Ascending aorta (tissue), 2 donors: Measurements from ENCODE around the gene EFCAB12. TPM values are rescaled to one million over a fixed set of nuclear protein-coding genes. Genes with fewer than 3 reads are reported as not detected.

Source experiments
- DNase-seq, 2 donors: peaks; one replicate each; pipeline ENCODE4 v3.0.0-alpha.2; 2019; ENCODE audit warnings: low spot score in 2 of 2
- H3K27ac ChIP-seq, 2 donors: fragments of 200-600 bp; sonication (generic); one replicate each; pipeline ENCODE4 v1.5.1; 2016 to 2017; ENCODE audit warnings: mild to moderate bottlenecking in 1 of 2
- H3K27me3 ChIP-seq: fragments of 200-600 bp; sonication (generic); one replicate; pipeline ENCODE4 v1.5.1; 2017
- H3K36me3 ChIP-seq, 2 donors: fragments of 200-600 bp; sonication (generic); one replicate each; pipeline ENCODE4 v1.5.1; 2016
- H3K4me1 ChIP-seq, 2 donors: fragments of 200-600 bp; sonication (generic); one replicate each; pipeline ENCODE4 v1.5.1; 2016 to 2017; ENCODE audit warnings: mild to moderate bottlenecking in 1 of 2
- H3K4me3 ChIP-seq, 2 donors: fragments of 200-600 bp; sonication (generic); one replicate each; pipeline ENCODE4 v1.5.1; 2016 to 2017; ENCODE audit warnings: mild to moderate bottlenecking in 1 of 2
- H3K9me3 ChIP-seq, 2 donors: fragments of 200-600 bp; sonication (generic); one replicate each; pipeline ENCODE4 v1.5.1; 2016
- CTCF ChIP-seq, 3 experiments: fragments of 200-600 bp in 2 of 3; fragments of 450-650 bp in 1 of 3; sonication (generic) in 2 of 3; IDR thresholded peaks; one replicate each; pipeline ENCODE4 v1.5.1; 2016 to 2019; ENCODE audit warnings: antibody characterized with exemption in 3 of 3, mild to moderate bottlenecking in 1 of 3, moderate library complexity in 1 of 3
- intact Hi-C: fragments of 100-400 bp; cut with DNase I; formaldehyde crosslinking; loops from one replicate; pipeline ENCODE4 v1.15.1; 2023
- total RNA-seq: library from RNA; depleted of rRNA; stranded (reverse); fragments of >200 nt; gene quantifications from one replicate; pipeline ENCODE4 v1.1.0, GENCODE V29; 2016

Gene EFCAB12
- total RNA-seq, 1 donor from 2014 or later = not detected

GRCh38 chr3:129421236-129421883 lies 7.1 kb downstream of the EFCAB12 start:
- TF ChIP-seq CTCF (IDR thresholded peaks at IDR 0.05) = no peak
- H3K4me3 ChIP-seq = no peak overlapping the region
- DNase-seq = peak in 1 of 2 donors; percentile 31
- no peaks in the 10 kb centered on the region for H3K36me3 ChIP-seq
- no peaks in the 10 kb centered on the region for H3K27me3 ChIP-seq
- no peaks in the 10 kb centered on the region for H3K4me1 ChIP-seq
- H3K9me3 ChIP-seq = no peaks in the 10 kb centered on the region
- H3K27ac ChIP-seq = no peak overlapping the region
- intact Hi-C loops = no loop called here

- no peaks in the 10 kb centered on the region for H3K9me3 ChIP-seq
- no peaks in the 10 kb centered on the region for H3K4me1 ChIP-seq
- no peak overlapping the region for H3K4me3 ChIP-seq
- peak in 1 of 2 donors; percentile 39 for DNase-seq
- H3K36me3 ChIP-seq = no peaks in the 10 kb centered on the region
- H3K27me3 ChIP-seq = no peaks in the 10 kb centered on the region
- H3K27ac ChIP-seq = no peak overlapping the region
- intact Hi-C loops = no loop called here
- no peak for TF ChIP-seq CTCF (IDR thresholded peaks at IDR 0.05)
Measured at GRCh38 chr3:129419476-129419875, 9.0 kb downstream of the EFCAB12 start.

- Histone ChIP-seq H3K9me3 (no peaks in the 10 kb centered on the region), H3K36me3 (no peaks in the 10 kb centered on the region), H3K4me1 (no peaks in the 10 kb centered on the region), H3K27ac (no peak overlapping the region), H3K4me3 (no peak overlapping the region), H3K27me3 (no peaks in the 10 kb centered on the region)
- intact Hi-C loops = no loop called here
- no peak for TF ChIP-seq CTCF (IDR thresholded peaks at IDR 0.05)
- DNase-seq = peak in 1 of 2 donors; percentile 45
Measured at GRCh38 chr3:129418041-129418973, 10.1 kb downstream of the EFCAB12 start.

GRCh38 chr3:129417326-129417725 lies 11.1 kb downstream of the EFCAB12 start:
- TF ChIP-seq CTCF (IDR thresholded peaks at IDR 0.05) = no peak
- Histone ChIP-seq H3K27me3 (no peaks in the 10 kb centered on the region), H3K4me3 (no peak overlapping the region), H3K36me3 (no peaks in the 10 kb centered on the region), H3K4me1 (no peaks in the 10 kb centered on the region), H3K9me3 (no peaks in the 10 kb centered on the region), H3K27ac (no peak overlapping the region)
- intact Hi-C loops = no loop called here
- peak in 1 of 2 donors; percentile 55 for DNase-seq

GRCh38 chr3:129416415-129416814 lies 12.0 kb downstream of the EFCAB12 start:
- no peak overlapping the region for H3K27ac ChIP-seq
- H3K4me1 ChIP-seq = no peaks in the 10 kb centered on the region
- no peaks in the 10 kb centered on the region for H3K36me3 ChIP-seq
- intact Hi-C loops = no loop called here
- no peaks in the 10 kb centered on the region for H3K27me3 ChIP-seq
- DNase-seq = no peak
- no peak overlapping the region for H3K4me3 ChIP-seq
- no peaks in the 10 kb centered on the region for H3K9me3 ChIP-seq
- no peak for TF ChIP-seq CTCF (IDR thresholded peaks at IDR 0.05)
